DOHH2 (cell line): Measurements from ENCODE around the gene TLDC2.

ENCODE experiments used
- H3F3A ChIP-seq: fragments of 200-600 bp; sonication (generic), shearing (Covaris generic); 2 replicates; pipeline ENCODE4 v1.6.0; 2016; ENCODE audit warnings: antibody characterized with exemption, mild to moderate bottlenecking; ENCODE audit not compliant: control insufficient read depth, insufficient read depth
- H3K27ac ChIP-seq: fragments of 200-600 bp; sonication (generic); 2 replicates; pipeline ENCODE4 v1.5.1; 2014; ENCODE audit warnings: low read depth, mild to moderate bottlenecking, low read length, moderate library complexity
- H3K27me3 ChIP-seq: fragments of 200-600 bp; sonication (generic); 2 replicates; pipeline ENCODE4 v1.6.1; 2014; ENCODE audit warnings: mild to moderate bottlenecking, low read length, mixed read lengths; ENCODE audit not compliant: control insufficient read depth
- H3K36me3 ChIP-seq: fragments of 200-600 bp; sonication (generic); 2 replicates; pipeline ENCODE4 v1.6.1; 2014; ENCODE audit warnings: mild to moderate bottlenecking, low read length, moderate library complexity, mixed read lengths; ENCODE audit not compliant: control insufficient read depth
- H3K4me1 ChIP-seq: fragments of 200-600 bp; sonication (generic); 2 replicates; pipeline ENCODE4 v1.6.1; 2014; ENCODE audit warnings: mild to moderate bottlenecking, low read length, mixed read lengths; ENCODE audit not compliant: control insufficient read depth
- H3K4me2 ChIP-seq: fragments of 200-600 bp; sonication (generic); 2 replicates; pipeline ENCODE4 v1.6.0; 2014; ENCODE audit warnings: mild to moderate bottlenecking, low read length, moderate library complexity
- H3K4me3 ChIP-seq: fragments of 200-600 bp; sonication (generic); 2 replicates; pipeline ENCODE4 v1.5.1; 2014; ENCODE audit warnings: mild to moderate bottlenecking, low read length, mixed read lengths
- H3K79me2 ChIP-seq: fragments of 200-600 bp; sonication (generic); 2 replicates; pipeline ENCODE4 v1.6.1; 2014; ENCODE audit warnings: mild to moderate bottlenecking, low read length, mixed read lengths; ENCODE audit not compliant: control insufficient read depth
- H3K9me2 ChIP-seq: fragments of 200-600 bp; sonication (generic); replicated peaks from 2 replicates; pipeline ENCODE4 v1.6.1; 2014; ENCODE audit warnings: mild to moderate bottlenecking, low read length, mixed read lengths; ENCODE audit not compliant: control insufficient read depth
- H3K9me3 ChIP-seq: fragments of 200-600 bp; sonication (generic); 2 replicates; pipeline ENCODE4 v1.6.1; 2014; ENCODE audit warnings: antibody characterized with exemption, low read length, mixed read lengths; ENCODE audit not compliant: control insufficient read depth, insufficient read depth
- H4K20me1 ChIP-seq: fragments of 200-600 bp; sonication (generic); 2 replicates; pipeline ENCODE4 v1.6.0; 2014; ENCODE audit warnings: low read depth, mild to moderate bottlenecking, antibody characterized with exemption, low read length, moderate library complexity; ENCODE audit not compliant: control insufficient read depth, insufficient read depth
- EZH2phosphoT487 ChIP-seq: fragments of 200-600 bp; sonication (generic); IDR thresholded peaks from 2 replicates; pipeline ENCODE4 v1.6.1; 2017; ENCODE audit warnings: borderline replicate concordance, mild to moderate bottlenecking, antibody characterized with exemption, low read length, moderate library complexity, mixed read lengths
- TF ChIP-seq, protein P1 (sequence below): fragments of 200-600 bp; sonication (generic); IDR thresholded peaks from one replicate; pipeline ENCODE4 v1.5.1; 2014; ENCODE audit warnings: antibody characterized with exemption, mild to moderate bottlenecking, low read depth, low read length; ENCODE audit not compliant: poor library complexity, severe bottlenecking

TLDC2 gene

DNA sequence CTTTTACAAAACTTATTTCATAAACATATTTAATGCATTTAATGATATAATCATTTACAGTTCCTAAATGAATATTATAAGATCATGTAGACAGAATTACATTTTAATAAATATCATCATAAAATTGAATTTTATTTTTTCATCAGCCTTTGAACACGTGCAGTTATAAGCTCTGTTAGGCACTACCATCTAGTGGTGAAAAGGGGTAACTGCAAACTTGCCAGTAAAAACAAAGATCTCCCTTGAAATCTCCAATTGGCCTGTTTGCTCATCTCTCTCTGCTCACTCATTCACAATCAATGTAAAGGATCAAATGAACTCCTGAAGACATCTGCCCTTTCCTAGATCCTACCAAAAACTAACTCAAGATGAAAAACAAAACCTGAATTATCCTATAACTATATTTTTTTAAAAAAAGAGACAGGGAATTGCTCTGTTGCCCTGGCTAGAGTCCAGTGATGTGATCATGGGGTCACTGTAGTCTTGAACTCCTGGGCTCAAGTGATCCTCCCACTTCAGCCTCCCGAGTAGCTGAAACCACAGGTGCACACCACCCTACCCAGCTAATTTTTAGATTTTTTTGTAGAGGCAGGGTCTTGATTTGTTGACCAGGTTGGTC, 43.9 kb downstream of the TLDC2 start:
- H4K20me1 ChIP-seq, result no peaks in the 10 kb centered on the region
- peaks cover 28% of the 10 kb centered on the region for H3K36me3 ChIP-seq
- H3K4me3 ChIP-seq, result no peak overlapping the region
- no peaks in the 10 kb centered on the region for H3K27me3 ChIP-seq
- TF ChIP-seq, protein P1, sequence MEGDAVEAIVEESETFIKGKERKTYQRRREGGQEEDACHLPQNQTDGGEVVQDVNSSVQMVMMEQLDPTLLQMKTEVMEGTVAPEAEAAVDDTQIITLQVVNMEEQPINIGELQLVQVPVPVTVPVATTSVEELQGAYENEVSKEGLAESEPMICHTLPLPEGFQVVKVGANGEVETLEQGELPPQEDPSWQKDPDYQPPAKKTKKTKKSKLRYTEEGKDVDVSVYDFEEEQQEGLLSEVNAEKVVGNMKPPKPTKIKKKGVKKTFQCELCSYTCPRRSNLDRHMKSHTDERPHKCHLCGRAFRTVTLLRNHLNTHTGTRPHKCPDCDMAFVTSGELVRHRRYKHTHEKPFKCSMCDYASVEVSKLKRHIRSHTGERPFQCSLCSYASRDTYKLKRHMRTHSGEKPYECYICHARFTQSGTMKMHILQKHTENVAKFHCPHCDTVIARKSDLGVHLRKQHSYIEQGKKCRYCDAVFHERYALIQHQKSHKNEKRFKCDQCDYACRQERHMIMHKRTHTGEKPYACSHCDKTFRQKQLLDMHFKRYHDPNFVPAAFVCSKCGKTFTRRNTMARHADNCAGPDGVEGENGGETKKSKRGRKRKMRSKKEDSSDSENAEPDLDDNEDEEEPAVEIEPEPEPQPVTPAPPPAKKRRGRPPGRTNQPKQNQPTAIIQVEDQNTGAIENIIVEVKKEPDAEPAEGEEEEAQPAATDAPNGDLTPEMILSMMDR, result peak; percentile 59
- no peak for TF ChIP-seq EZH2phosphoT487
- H3K9me3 ChIP-seq, result no peaks in the 10 kb centered on the region
- no peaks in the 10 kb centered on the region for H3K79me2 ChIP-seq
- H3K4me2 ChIP-seq, result no peak overlapping the region
- peaks cover 4% of the 10 kb centered on the region; the same call in 1 of the 2 replicates for H3F3A ChIP-seq
- no peak overlapping the region for H3K27ac ChIP-seq
- no peaks in the 10 kb centered on the region for H3K9me2 ChIP-seq
- H3K4me1 ChIP-seq, result peaks cover 4% of the 10 kb centered on the region; the same call in 1 of the 2 replicates

GRCh38 chr20:36920334-36920730, 44.4 kb downstream of the TLDC2 start:
- Histone ChIP-seq H3K4me2 (no peak overlapping the region), H3F3A (peaks cover 4% of the 10 kb centered on the region; the same call in 1 of the 2 replicates), H3K79me2 (no peaks in the 10 kb centered on the region), H3K9me3 (no peaks in the 10 kb centered on the region), H3K4me1 (peaks cover 4% of the 10 kb centered on the region; the same call in 1 of the 2 replicates), H3K36me3 (peaks cover 25% of the 10 kb centered on the region), H3K9me2 (no peaks in the 10 kb centered on the region), H3K27me3 (no peaks in the 10 kb centered on the region), H3K27ac (no peak overlapping the region), H3K4me3 (no peak overlapping the region), H4K20me1 (no peaks in the 10 kb centered on the region)
- TF ChIP-seq EZH2phosphoT487, result no peak
- TF ChIP-seq, protein P1, result no peak

DNA sequence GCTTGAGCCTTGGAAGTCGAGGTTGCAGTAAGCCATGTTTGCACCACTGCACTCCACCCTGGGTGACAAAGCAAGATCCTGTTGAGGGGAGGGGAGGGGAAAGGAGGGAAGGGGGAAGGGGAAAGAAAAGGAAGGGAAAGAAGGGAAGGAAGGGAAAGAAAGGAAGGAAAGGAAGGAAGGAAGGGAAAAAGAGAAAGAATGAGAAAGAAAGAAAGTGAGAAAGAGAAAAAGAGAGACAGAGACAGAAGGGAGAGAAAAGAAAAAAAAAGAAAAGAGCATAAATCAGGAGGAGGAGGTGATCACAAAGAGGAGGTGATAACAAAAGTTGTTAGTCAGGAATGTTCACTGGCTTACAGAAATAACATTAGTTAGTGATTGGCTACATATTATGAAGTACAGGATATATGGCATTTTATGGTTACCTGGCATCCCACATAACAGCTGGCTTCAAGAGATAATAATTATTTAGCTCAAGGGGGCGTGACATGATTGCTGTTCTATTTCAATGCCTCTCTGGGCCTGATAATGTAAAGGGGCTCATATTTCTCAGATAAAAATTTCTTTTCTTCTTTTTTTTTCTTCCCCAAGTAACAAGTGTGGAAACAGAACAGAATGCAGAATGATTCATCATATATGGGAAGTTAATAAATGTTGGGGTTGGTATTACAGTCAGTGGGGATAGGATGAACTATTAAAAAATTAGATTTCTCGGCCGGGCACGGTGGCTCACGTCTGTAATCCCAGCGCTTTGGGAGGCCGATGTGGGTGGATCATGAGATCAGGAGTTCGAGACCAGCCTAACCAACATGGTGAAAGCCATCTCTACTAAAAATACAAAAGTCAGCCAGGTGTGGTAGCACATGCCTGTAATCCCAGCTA, 48.5 kb downstream of the TLDC2 start:
- Histone ChIP-seq H3K4me3 (no peak overlapping the region), H3K36me3 (peaks cover 38% of the 10 kb centered on the region), H3F3A (peaks cover 9% of the 10 kb centered on the region), H3K9me3 (no peaks in the 10 kb centered on the region), H3K27me3 (no peaks in the 10 kb centered on the region), H4K20me1 (no peaks in the 10 kb centered on the region), H3K9me2 (no peaks in the 10 kb centered on the region), H3K79me2 (no peaks in the 10 kb centered on the region), H3K27ac (no peak overlapping the region), H3K4me1 (peaks cover 22% of the 10 kb centered on the region), H3K4me2 (no peak overlapping the region)
- no peak for TF ChIP-seq EZH2phosphoT487
- TF ChIP-seq, protein P1, result no peak
